NCI-H774 (cell line): ENCODE measurements around the gene PI16.

ENCODE experiments used
- DNase-seq: peaks from one replicate; lab custom pipeline; 2025; lab: John Stamatoyannopoulos, UW

The PI16 gene

GRCh38 chr6:36999751-37000125 lies 45.2 kb downstream of the PI16 start:
- no peak for DNase-seq

DNA sequence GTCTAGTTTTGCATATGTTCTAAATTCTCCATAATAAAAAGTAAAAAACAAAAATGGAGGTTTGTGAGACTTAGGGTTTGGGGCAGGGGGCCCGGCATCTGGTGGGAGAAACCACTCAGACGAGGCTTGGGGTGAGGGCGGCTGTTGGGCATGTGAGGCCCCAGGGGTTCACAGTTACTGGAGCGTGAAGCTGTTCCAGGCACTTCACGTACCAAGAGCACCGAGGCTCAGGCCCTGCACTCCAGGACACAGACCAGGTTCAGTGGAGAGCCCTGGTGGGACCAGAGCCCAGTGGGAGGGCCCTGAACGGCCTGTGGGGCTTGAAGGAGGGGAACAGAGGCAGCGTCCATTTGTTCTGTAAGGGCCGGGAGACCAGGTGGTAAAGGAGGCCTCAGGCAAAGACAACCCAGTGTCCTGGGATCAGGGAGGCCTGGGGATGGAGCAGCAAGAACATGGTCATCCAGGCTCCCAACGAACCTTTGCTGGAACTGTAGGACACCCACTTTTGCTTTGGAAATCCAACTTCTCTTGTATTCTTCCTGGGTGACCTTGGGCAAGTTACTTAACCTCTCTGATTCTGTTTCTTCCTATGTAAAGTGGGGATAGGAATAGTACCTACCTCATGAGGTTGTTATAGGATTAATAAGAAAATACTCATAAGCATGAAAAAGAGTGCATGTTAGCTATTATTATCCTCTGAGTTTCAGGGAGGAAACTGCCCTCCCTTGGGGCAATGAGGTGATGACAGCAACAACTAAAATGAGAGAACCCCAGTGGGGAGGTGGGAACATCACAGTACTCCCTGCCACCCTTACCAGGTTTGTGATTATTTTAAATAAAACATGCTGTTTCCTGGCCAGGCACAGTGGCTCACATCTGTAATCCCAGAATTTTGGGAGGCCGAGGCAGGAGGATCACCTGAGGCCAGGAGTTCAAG lies 49.8 kb downstream of the PI16 start:
- DNase-seq: no peak

GRCh38 chr6:37005061-37005810 lies 50.7 kb downstream of the PI16 start, which contains the start of gene FGD2:
Gene FGD2, plus strand, starts transcription at chr6:37005655. Its CDS starts 163 bp downstream, at chr6:37005818.
- DNase-seq: no peak

DNA sequence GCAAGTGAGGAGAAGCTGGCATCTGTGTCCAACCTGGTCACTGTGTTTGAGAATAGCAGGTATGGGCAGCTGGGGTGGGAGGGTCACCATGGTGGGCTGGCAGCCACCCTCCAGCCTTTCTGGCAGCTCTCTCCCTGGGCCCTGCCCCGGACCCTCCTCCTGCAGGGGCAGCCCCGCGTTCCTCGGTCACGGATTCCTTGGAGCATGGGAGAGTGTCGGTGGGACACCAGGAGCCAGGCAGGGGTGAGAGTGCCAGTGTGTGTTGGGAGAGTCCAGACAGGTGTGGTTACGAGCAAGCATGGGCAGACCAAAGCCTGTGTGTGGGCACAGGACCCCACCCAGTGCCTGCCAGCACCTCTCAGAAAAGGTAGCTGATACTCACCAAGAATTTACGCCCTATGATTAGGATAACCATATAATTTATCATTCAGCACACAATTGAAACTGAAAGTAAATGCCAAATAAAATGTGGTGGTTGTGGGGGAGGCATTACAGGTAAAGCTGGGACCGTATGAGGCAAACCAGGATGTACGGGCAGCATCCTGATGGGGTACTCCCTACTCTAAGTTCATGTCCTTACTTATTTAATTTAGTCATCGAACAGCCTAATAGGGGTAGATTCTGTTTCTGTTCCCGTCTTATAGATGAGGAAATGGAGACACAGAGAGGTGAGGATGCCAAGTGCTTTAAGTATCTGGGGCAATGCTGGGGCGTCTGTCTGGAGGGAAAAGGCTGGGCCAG lies 51.5 kb downstream of the PI16 start:
- no peak for DNase-seq

DNA sequence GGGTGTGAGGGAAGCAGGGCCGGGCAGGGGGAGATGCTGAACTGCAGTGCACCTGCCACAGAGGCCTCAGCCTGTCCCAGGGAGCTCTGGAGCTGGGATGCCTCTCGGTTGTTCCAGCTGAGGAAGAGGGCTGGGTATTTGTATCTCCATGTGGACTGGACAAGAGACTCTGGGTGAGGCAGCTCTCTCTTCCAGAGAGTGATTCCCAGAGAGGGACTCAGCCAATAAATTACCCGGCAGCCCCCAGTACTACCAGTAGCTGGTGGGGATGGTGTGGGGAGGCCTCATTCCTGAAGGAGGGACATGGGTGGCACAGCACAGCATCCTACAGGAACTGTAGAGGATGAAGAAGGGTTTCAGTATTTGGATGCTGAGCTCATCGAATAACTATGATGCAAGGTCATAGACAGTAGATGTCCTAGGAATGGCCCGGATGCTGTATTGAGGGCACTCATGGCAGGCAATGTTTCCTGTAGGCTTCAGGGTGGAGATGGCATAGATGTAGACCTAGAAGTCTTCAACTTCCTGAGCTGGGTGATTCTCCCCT lies 52.3 kb downstream of the PI16 start:
- no peak for DNase-seq

GRCh38 chr6:37007340-37008043 lies 53.0 kb downstream of the PI16 start:
- DNase-seq: no peak

GRCh38 chr6:37008484-37009465 lies 54.2 kb downstream of the PI16 start:
- DNase-seq: no peak

DNA sequence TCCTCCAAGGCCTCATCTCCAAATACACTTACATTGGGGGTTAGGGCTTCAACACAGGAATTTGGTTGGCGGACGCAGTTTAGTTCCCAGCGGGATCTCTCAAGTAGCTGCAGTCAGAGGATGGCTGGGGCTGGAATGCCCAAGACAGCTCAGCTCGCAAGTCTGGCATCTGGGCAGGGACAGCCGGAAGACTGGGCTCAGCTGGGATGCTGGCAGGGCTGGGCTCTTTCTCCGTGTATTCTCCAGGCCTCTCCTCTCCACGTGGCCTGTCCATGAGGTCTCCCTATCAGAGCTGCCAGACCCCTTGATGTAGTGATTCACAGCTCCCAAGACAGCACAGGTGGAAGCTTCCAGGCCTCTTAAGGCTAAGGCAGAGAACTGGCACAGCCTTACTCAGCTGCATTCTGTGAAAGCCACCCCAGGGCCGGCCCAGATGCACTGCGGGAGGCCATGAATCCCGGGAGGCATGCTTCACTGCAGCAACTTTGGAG lies 55.9 kb downstream of the PI16 start:
- no peak for DNase-seq

GRCh38 chr6:37011656-37012378 lies 57.3 kb downstream of the PI16 start:
- no peak for DNase-seq

GRCh38 chr6:37013516-37014491 lies 59.3 kb downstream of the PI16 start:
- no peak for DNase-seq
